Measurements from ENCODE around the gene ZNF883. TPM values are rescaled to one million over a fixed set of nuclear protein-coding genes. Genes with fewer than 3 reads are reported as not detected.
A peak's percentile ranks its signal among the peaks of the same experiment; 100 is the strongest.

ZNF883 gene
- total and polyA plus RNA-seq, 8 donors: 1.0 to 8.8 (median 7.2) TPM

GRCh38 chr9:112945620-112946208 lies 66.3 kb downstream of the ZNF883 start:
- TF ChIP-seq CTCF (IDR thresholded peaks at IDR 0.05): no peak
- Histone ChIP-seq H3K27ac (no peak overlapping the region), H3K4me1 (no peaks in the 10 kb centered on the region), H3K27me3 (peaks cover 0 to 8% of the 10 kb centered on the region in 2 donors), H3K9me3 (peaks cover 0 to 32% of the 10 kb centered on the region in 2 donors), H3K4me3 (no peak overlapping the region), H3K36me3 (no peaks in the 10 kb centered on the region)
- ATAC-seq (no peak), DNase-seq (peak in 1 of 4 donors; percentile 69)
- intact Hi-C loops (cut with DNase I): no loop called here

- H3K9me3 ChIP-seq: peaks cover 0 to under 1% of the 10 kb centered on the region in 2 donors
- ATAC-seq: no peak
- DNase-seq: no peak
- H3K4me3 ChIP-seq: no peak overlapping the region
- H3K36me3 ChIP-seq: no peaks in the 10 kb centered on the region
- H3K27ac ChIP-seq: no peak overlapping the region
- intact Hi-C loops (cut with DNase I): no loop called here
- no peaks in the 10 kb centered on the region for H3K4me1 ChIP-seq
- H3K27me3 ChIP-seq: no peaks in the 10 kb centered on the region
- no peak for TF ChIP-seq CTCF (IDR thresholded peaks at IDR 0.05)
Measured at GRCh38 chr9:112939418-112939817, 72.6 kb downstream of the ZNF883 start.

- H3K36me3 ChIP-seq: no peaks in the 10 kb centered on the region
- DNase-seq: no peak
- peaks cover 0 to 6% of the 10 kb centered on the region in 2 donors for H3K27me3 ChIP-seq
- intact Hi-C loops (cut with DNase I): no loop called here
- no peak for TF ChIP-seq CTCF (IDR thresholded peaks at IDR 0.05)
- H3K9me3 ChIP-seq: no peaks in the 10 kb centered on the region
- no peak overlapping the region for H3K27ac ChIP-seq
- ATAC-seq: no peak
- H3K4me1 ChIP-seq: no peaks in the 10 kb centered on the region
- H3K4me3 ChIP-seq: no peak overlapping the region
Measured at GRCh38 chr9:112933696-112934095, 78.3 kb downstream of the ZNF883 start.

GRCh38 chr9:112925058-112925641 lies 86.8 kb downstream of the ZNF883 start:
- Histone ChIP-seq H3K9me3 (no peaks in the 10 kb centered on the region), H3K4me3 (no peak overlapping the region), H3K27me3 (peaks cover 0 to 20% of the 10 kb centered on the region in 2 donors), H3K27ac (no peak overlapping the region), H3K4me1 (peaks cover 0 to 4% of the 10 kb centered on the region in 2 donors), H3K36me3 (no peaks in the 10 kb centered on the region)
- ATAC-seq: no peak
- intact Hi-C loops (cut with DNase I): loop anchor here in 1 of 2 donors (10.0 kb wide), 1 partner anchor 170 kb away; no protein-coding TSS in a partner anchor
- no peak for TF ChIP-seq CTCF (IDR thresholded peaks at IDR 0.05)
- peak in 2 of 4 donors; percentile 5 to 28 for DNase-seq

- peak; percentile 20 to 27 for TF ChIP-seq CTCF (IDR thresholded peaks at IDR 0.05)
- peak; percentile 71 for ATAC-seq
- DNase-seq: peak in 2 of 4 donors; percentile 13 to 35
- intact Hi-C loops (cut with DNase I): loop anchor here in 1 of 2 donors (10.0 kb wide), 1 partner anchor 173 kb away; no protein-coding TSS in a partner anchor
- Histone ChIP-seq H3K4me1 (peaks cover 0 to 4% of the 10 kb centered on the region in 2 donors), H3K27ac (no peak overlapping the region), H3K9me3 (no peaks in the 10 kb centered on the region), H3K4me3 (no peak overlapping the region), H3K36me3 (no peaks in the 10 kb centered on the region), H3K27me3 (peaks cover 0 to 14% of the 10 kb centered on the region in 2 donors)
Measured at GRCh38 chr9:112921549-112921948, 90.4 kb downstream of the ZNF883 start.

Data from left lung (tissue), 10 donors.